Liver (tissue), 9 donors: ENCODE results near the gene HNF4A. TPM values are rescaled to one million over a fixed set of nuclear protein-coding genes. Genes with fewer than 3 reads are reported as not detected.
A peak's percentile ranks its signal among the peaks of the same experiment; 100 is the strongest.

Experiments
- DNase-seq: peaks from one replicate; pipeline ENCODE4 v3.0.0-alpha.2; 2017; ENCODE audit warnings: low spot score
- H3K27ac ChIP-seq, 2 donors: one replicate each; pipeline ENCODE4 v1.7.0; 2013; ENCODE audit warnings: inconsistent platforms in 2 of 2, low read length in 2 of 2, control low read depth in 1 of 2, low read depth in 1 of 2, mild to moderate bottlenecking in 1 of 2
- H3K27me3 ChIP-seq, 4 donors: one replicate each; pipeline versions ENCODE4 v1.6.1 to v1.7.0; 2013; ENCODE audit warnings: low read length in 3 of 4, inconsistent platforms in 1 of 4, mild to moderate bottlenecking in 1 of 4, moderate library complexity in 1 of 4; ENCODE audit not compliant: control insufficient read depth in 4 of 4, insufficient read depth in 4 of 4
- H3K36me3 ChIP-seq, 4 donors: one replicate each; pipeline versions ENCODE4 v1.6.1 to v1.7.0; 2013; ENCODE audit warnings: low read length in 3 of 4, mild to moderate bottlenecking in 3 of 4, low read depth in 1 of 4, moderate library complexity in 1 of 4; ENCODE audit not compliant: control insufficient read depth in 4 of 4, insufficient read depth in 3 of 4
- H3K4me1 ChIP-seq, 4 donors: one replicate each; pipeline versions ENCODE4 v1.6.1 to v1.7.0; 2013; ENCODE audit warnings: low read length in 3 of 4, mild to moderate bottlenecking in 3 of 4, moderate library complexity in 1 of 4; ENCODE audit not compliant: control insufficient read depth in 4 of 4, insufficient read depth in 4 of 4
- H3K4me3 ChIP-seq, 3 donors: one replicate each; pipeline versions ENCODE4 v1.6.1 to v1.7.0; 2013; ENCODE audit warnings: low read length in 3 of 3, control low read depth in 1 of 3, low read depth in 1 of 3, mild to moderate bottlenecking in 1 of 3
- H3K9ac ChIP-seq, 2 donors: one replicate each; pipeline ENCODE4 v1.7.0; 2013; ENCODE audit warnings: low read length in 2 of 2, mild to moderate bottlenecking in 2 of 2, moderate library complexity in 2 of 2, control low read depth in 1 of 2, low read depth in 1 of 2
- H3K9me3 ChIP-seq, 4 donors: one replicate each; pipeline versions ENCODE4 v1.6.1 to v1.7.0; 2013; ENCODE audit warnings: low read length in 3 of 4; ENCODE audit not compliant: control insufficient read depth in 4 of 4
- EGR1 ChIP-seq, 2 donors: IDR thresholded peaks; 2 replicates each; pipeline ENCODE4 v1.6.1; 2016 to 2018; ENCODE audit warnings: antibody characterized with exemption in 2 of 2, low read depth in 2 of 2
- FOXA1 ChIP-seq: IDR thresholded peaks from 2 replicates; pipeline ENCODE4 v1.6.1; 2016; ENCODE audit warnings: antibody characterized with exemption
- GABPA ChIP-seq, 2 donors: IDR thresholded peaks in 1 of 2; conservative IDR thresholded peaks in 1 of 2; 2 replicates each; pipeline ENCODE4 v1.6.1; 2016; ENCODE audit warnings: antibody characterized with exemption in 2 of 2, mild to moderate bottlenecking in 1 of 2, moderate library complexity in 1 of 2
- HNF4A ChIP-seq, 2 donors: conservative IDR thresholded peaks; 2 replicates each; pipeline ENCODE4 v1.6.1; 2016; ENCODE audit warnings: antibody characterized with exemption in 2 of 2, mild to moderate bottlenecking in 2 of 2
- HNF4G ChIP-seq: IDR thresholded peaks from 2 replicates; pipeline ENCODE4 v1.6.1; 2016; ENCODE audit warnings: antibody characterized with exemption
- JUND ChIP-seq, 2 donors: IDR thresholded peaks; 2 replicates each; pipeline ENCODE4 v1.6.1; 2016; ENCODE audit warnings: antibody characterized with exemption in 2 of 2
- NR2F2 ChIP-seq: IDR thresholded peaks from 2 replicates; pipeline ENCODE4 v1.6.1; 2016; ENCODE audit warnings: antibody characterized with exemption
- RXRA ChIP-seq, 2 donors: IDR thresholded peaks; 2 replicates each; pipeline ENCODE4 v1.6.1; 2017 to 2018; ENCODE audit warnings: antibody characterized with exemption in 2 of 2, mild to moderate bottlenecking in 1 of 2
- SP1 ChIP-seq: IDR thresholded peaks from 2 replicates; pipeline ENCODE4 v1.6.1; 2018; ENCODE audit warnings: antibody characterized with exemption, mild to moderate bottlenecking
- TAF1 ChIP-seq: conservative IDR thresholded peaks from 2 replicates; pipeline ENCODE4 v1.6.1; 2016; ENCODE audit warnings: antibody characterized with exemption, mild to moderate bottlenecking
- YY1 ChIP-seq: IDR thresholded peaks from 2 replicates; pipeline ENCODE4 v1.6.1; 2016; ENCODE audit warnings: antibody characterized with exemption, mild to moderate bottlenecking
- WGBS: extraction: QIAGEN DNeasy Blood & Tissue Kit; methylation state at CpG from one replicate; pipeline ENCODE4 v1.1.7; 2013; 5-methylcytosine and 5-hydroxymethylcytosine counted together
- polyA plus RNA-seq, 2 donors: library from polyadenylated mRNA; stranded (reverse) in 1 of 2; unstranded in 1 of 2; fragments of 200-250 nt in 1 of 2; fragments of >200 nt in 1 of 2; fragmentation: Nextera tagmentation in 1 of 2; extraction: Ambion mirVana in 1 of 2; gene quantifications; one replicate each; pipeline versions ENCODE4 v1.2.1 to v1.2.3, GENCODE V29; 2013 to 2015
- total RNA-seq, 2 donors: library from RNA; depleted of rRNA; stranded (reverse); fragments of >200 nt; gene quantifications; one replicate each; pipeline ENCODE4 v1.2.3, GENCODE V29; 2014
- TF ChIP-seq, protein P1 (sequence below): IDR thresholded peaks from 2 replicates; pipeline ENCODE4 v1.6.1; 2016; ENCODE audit warnings: antibody characterized with exemption, mild to moderate bottlenecking
- donor health status: healthy.
- donor health status: healthy.
- donor health status: healthy.
- donor health status: healthy.
- donor health status: healthy.

The HNF4A gene
- total and polyA plus RNA-seq, 4 donors = 51.7 to 171 (median 86.0) TPM

DNA sequence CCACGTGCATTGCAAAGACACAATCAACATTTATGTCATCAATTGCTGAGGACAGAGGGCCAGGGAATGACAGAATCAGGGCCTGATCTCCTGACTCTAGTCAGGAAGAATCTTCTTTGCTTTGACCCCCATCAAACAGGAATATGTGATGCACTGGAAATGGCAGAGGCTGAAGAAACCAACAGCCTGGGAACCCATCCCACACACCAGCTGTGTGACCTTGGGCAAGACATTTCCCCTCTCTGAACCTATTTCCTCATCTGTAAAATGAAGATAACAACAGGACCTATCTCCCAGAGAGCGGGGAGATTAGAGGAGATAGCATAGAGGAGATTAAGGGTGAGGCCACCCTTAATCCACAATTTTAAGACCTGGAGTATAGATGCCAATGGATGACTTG, 1.5 kb downstream of the HNF4A start:
- TF ChIP-seq EGR1 (IDR thresholded peaks at IDR 0.05; ENCODE audit: low read depth in 2 of 2) (no peak), GABPA (IDR thresholded peaks at IDR 0.05 in 1 of 2, conservative IDR thresholded peaks at IDR 0.05 in 1 of 2) (no peak), FOXA1 (no peak)
- DNase-seq = no peak
- Histone ChIP-seq H3K9me3 (no peaks in the 10 kb centered on the region), H3K36me3 (peaks cover 0 to 14% (median 12%) of the 10 kb centered on the region in 4 donors), H3K4me3 (peak overlapping the region in 1 of 3 donors; percentile 15), H3K9ac (no peak overlapping the region), H3K27me3 (no peaks in the 10 kb centered on the region), H3K27ac (no peak overlapping the region), H3K4me1 (peaks cover 0 to 35% (median 24%) of the 10 kb centered on the region in 4 donors)
- 33% methylated on average over 2 of the region's 2 CpGs for WGBS

DNA sequence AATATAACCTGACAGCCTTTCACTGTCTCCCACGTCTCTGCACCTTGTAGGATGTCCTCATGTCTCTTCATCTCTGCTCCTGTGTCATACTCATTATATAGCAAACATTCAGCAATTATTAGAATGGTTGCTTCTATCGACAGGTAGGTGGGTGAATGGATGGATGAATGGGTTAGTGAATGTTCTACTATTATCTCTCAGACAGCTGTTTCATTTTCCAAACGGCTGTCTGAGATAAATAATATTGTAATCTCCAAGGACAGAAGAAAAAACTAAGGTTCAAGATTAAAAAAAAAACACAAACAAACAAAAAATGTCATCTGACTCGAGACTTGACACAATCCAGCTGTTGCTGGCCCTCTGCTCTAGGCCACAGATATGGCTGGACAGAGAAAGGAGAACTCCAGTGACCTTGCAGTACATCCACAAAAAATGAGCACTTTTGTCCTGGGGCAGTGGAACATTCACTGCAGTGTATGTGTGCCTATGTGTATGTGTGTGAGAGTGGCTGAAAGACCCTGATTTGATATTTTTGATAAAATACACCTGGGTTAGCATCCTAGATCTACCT, 2.1 kb downstream of the HNF4A start:
- 39% methylated on average over 4 of the region's 4 CpGs for WGBS
- H3K27ac ChIP-seq = no peak overlapping the region
- no peak overlapping the region for H3K4me3 ChIP-seq

DNA sequence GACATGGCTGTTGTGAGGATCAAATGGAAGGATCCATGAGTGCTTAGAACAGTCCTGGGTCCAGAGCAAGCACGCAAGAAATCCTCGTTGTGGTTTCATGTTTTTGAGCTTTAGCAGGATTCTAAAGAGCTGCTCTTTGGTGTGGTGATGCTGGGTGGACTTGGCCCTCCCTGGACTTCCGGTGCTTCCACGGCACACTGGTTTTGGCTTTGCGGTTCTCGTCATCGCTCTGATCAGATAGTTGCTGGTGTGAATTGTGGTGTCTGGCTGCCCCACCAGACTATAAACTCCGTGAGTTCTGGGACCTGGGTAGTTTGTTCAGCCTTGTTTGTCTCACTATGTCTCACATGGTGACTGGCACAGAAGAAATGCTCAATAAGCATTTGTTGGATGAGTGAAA, 3.3 kb downstream of the HNF4A start:
- Histone ChIP-seq H3K4me3 (no peak overlapping the region), H3K36me3 (peaks cover 0 to 14% (median 12%) of the 10 kb centered on the region in 4 donors), H3K9ac (no peak overlapping the region), H3K27me3 (no peaks in the 10 kb centered on the region), H3K4me1 (peaks cover 0 to 35% (median 24%) of the 10 kb centered on the region in 4 donors), H3K27ac (no peak overlapping the region), H3K9me3 (no peaks in the 10 kb centered on the region)
- no peak for DNase-seq
- 57% methylated on average over 8 of the region's 8 CpGs for WGBS
- TF ChIP-seq HNF4A (conservative IDR thresholded peaks at IDR 0.05) (peak in 1 of 2 donors; percentile 37), SP1 (no peak), GABPA (IDR thresholded peaks at IDR 0.05 in 1 of 2, conservative IDR thresholded peaks at IDR 0.05 in 1 of 2) (peak in 1 of 2 donors; percentile 21), RXRA (IDR thresholded peaks at IDR 0.05) (no peak), FOXA1 (no peak)

More for the DNA sequence above, 2.1 kb downstream of the HNF4A start:
- Histone ChIP-seq H3K27me3 (no peaks in the 10 kb centered on the region), H3K9ac (peak overlapping the region in 1 of 2 donors; percentile 43), H3K36me3 (peaks cover 0 to 14% (median 12%) of the 10 kb centered on the region in 4 donors), H3K4me1 (peaks cover 0 to 35% (median 24%) of the 10 kb centered on the region in 4 donors), H3K9me3 (no peaks in the 10 kb centered on the region)
- TF ChIP-seq YY1 = no peak
- no peak for TF ChIP-seq HNF4G
- TF ChIP-seq RXRA (IDR thresholded peaks at IDR 0.05) = peak in 1 of 2 donors; percentile 16
- TF ChIP-seq, protein P1, sequence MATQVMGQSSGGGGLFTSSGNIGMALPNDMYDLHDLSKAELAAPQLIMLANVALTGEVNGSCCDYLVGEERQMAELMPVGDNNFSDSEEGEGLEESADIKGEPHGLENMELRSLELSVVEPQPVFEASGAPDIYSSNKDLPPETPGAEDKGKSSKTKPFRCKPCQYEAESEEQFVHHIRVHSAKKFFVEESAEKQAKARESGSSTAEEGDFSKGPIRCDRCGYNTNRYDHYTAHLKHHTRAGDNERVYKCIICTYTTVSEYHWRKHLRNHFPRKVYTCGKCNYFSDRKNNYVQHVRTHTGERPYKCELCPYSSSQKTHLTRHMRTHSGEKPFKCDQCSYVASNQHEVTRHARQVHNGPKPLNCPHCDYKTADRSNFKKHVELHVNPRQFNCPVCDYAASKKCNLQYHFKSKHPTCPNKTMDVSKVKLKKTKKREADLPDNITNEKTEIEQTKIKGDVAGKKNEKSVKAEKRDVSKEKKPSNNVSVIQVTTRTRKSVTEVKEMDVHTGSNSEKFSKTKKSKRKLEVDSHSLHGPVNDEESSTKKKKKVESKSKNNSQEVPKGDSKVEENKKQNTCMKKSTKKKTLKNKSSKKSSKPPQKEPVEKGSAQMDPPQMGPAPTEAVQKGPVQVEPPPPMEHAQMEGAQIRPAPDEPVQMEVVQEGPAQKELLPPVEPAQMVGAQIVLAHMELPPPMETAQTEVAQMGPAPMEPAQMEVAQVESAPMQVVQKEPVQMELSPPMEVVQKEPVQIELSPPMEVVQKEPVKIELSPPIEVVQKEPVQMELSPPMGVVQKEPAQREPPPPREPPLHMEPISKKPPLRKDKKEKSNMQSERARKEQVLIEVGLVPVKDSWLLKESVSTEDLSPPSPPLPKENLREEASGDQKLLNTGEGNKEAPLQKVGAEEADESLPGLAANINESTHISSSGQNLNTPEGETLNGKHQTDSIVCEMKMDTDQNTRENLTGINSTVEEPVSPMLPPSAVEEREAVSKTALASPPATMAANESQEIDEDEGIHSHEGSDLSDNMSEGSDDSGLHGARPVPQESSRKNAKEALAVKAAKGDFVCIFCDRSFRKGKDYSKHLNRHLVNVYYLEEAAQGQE = peak; percentile 3
- TF ChIP-seq TAF1 = no peak
- peak; percentile 40 for TF ChIP-seq NR2F2
- TF ChIP-seq EGR1 (IDR thresholded peaks at IDR 0.05; ENCODE audit: low read depth in 2 of 2) = no peak
- no peak for TF ChIP-seq JUND (IDR thresholded peaks at IDR 0.05)
- no peak for DNase-seq
